A673 (cell line): ENCODE measurements around the gene KCNIP1. TPM values are rescaled to one million over a fixed set of nuclear protein-coding genes. Genes with fewer than 3 reads are reported as not detected.

ENCODE experiments used
- BruUV-seq: library from RNA; stranded (reverse); fragments of 400-500 nt; replicated peaks from 2 replicates; lab custom pipeline; 2021; lab: Mats Ljungman, UMichigan
- CTCF ChIA-PET: fragments of 300-600 bp; sonication (Branson Sonifier 250); formaldehyde crosslinking; loops from one replicate; lab custom pipeline; 2022; ENCODE audit warnings: antibody characterized with exemption; lab: Charles Lee
- POLR2A ChIA-PET: fragments of 300-600 bp; sonication (Branson Sonifier 250); formaldehyde crosslinking; loops from one replicate; lab custom pipeline; 2022; ENCODE audit warnings: antibody characterized with exemption; ENCODE audit not compliant: low non-redundant PET; lab: Charles Lee
- DNase-seq: peaks from one replicate; pipeline ENCODE4 v3.0.0-alpha.2; 2015; ENCODE audit warnings: low spot score
- H3K27ac ChIP-seq: fragments of 200-600 bp; sonication (generic); 2 replicates; pipeline ENCODE4 v1.5.1; 2016; ENCODE audit warnings: mixed run types, low read depth, mild to moderate bottlenecking, mixed read lengths, antibody characterized with exemption, low read length; ENCODE audit not compliant: poor library complexity, severe bottlenecking
- H3K27me3 ChIP-seq: fragments of 200-600 bp; sonication (generic); replicated peaks from 2 replicates; pipeline ENCODE4 v1.6.1; 2017; ENCODE audit warnings: mixed run types, low read depth, mild to moderate bottlenecking, mixed read lengths, antibody characterized with exemption, low read length; ENCODE audit not compliant: insufficient read depth, poor library complexity
- H3K36me3 ChIP-seq: fragments of 200-600 bp; sonication (generic); 2 replicates; pipeline ENCODE4 v1.6.1; 2016; ENCODE audit warnings: mixed run types, mild to moderate bottlenecking, mixed read lengths, antibody characterized with exemption, low read length; ENCODE audit not compliant: insufficient read depth, poor library complexity, severe bottlenecking
- H3K4me1 ChIP-seq: fragments of 200-600 bp; sonication (generic); 2 replicates; pipeline ENCODE4 v1.6.1; 2017; ENCODE audit warnings: mixed run types, mild to moderate bottlenecking, mixed read lengths, antibody characterized with exemption, low read length; ENCODE audit not compliant: insufficient read depth, poor library complexity, severe bottlenecking
- H3K4me3 ChIP-seq: fragments of 200-600 bp; sonication (generic); 2 replicates; pipeline ENCODE4 v1.5.1; 2016; ENCODE audit warnings: low read depth, mixed run types, mild to moderate bottlenecking, mixed read lengths, low read length; ENCODE audit not compliant: poor library complexity, severe bottlenecking
- H3K9me3 ChIP-seq: fragments of 200-600 bp; sonication (generic); 2 replicates; pipeline ENCODE4 v1.6.1; 2016; ENCODE audit warnings: mixed run types, low read depth, mild to moderate bottlenecking, mixed read lengths, antibody characterized with exemption, low read length; ENCODE audit not compliant: poor library complexity, severe bottlenecking
- CTCF ChIP-seq: fragments of 300-800, 200-600 bp; sonication (generic); conservative IDR thresholded peaks from 2 replicates; pipeline ENCODE4 v1.5.1; 2017; ENCODE audit warnings: low read depth, mild to moderate bottlenecking, antibody characterized with exemption, low read length, moderate library complexity, mixed read lengths
- EZH2 ChIP-seq: fragments of 200-600 bp; sonication (generic); IDR thresholded peaks from 2 replicates; pipeline ENCODE4 v1.6.1; 2017; ENCODE audit warnings: borderline replicate concordance, low read depth, mild to moderate bottlenecking, mixed read lengths, antibody characterized with exemption, low read length; ENCODE audit not compliant: poor library complexity, severe bottlenecking
- intact Hi-C: fragments of 100-400 bp; cut with micrococcal nuclease; formaldehyde crosslinking; loops from one replicate; pipeline ENCODE4 v1.10.0; 2022; ENCODE audit not compliant: unreplicated experiment
- total RNA-seq: library from RNA; stranded (reverse); gene quantifications from 2 replicates; pipeline ENCODE4 v1.2.3, GENCODE V29; 2021

Gene KCNIP1
- total RNA-seq, 1 experiment from 2014 or later: 3.7 TPM

DNA sequence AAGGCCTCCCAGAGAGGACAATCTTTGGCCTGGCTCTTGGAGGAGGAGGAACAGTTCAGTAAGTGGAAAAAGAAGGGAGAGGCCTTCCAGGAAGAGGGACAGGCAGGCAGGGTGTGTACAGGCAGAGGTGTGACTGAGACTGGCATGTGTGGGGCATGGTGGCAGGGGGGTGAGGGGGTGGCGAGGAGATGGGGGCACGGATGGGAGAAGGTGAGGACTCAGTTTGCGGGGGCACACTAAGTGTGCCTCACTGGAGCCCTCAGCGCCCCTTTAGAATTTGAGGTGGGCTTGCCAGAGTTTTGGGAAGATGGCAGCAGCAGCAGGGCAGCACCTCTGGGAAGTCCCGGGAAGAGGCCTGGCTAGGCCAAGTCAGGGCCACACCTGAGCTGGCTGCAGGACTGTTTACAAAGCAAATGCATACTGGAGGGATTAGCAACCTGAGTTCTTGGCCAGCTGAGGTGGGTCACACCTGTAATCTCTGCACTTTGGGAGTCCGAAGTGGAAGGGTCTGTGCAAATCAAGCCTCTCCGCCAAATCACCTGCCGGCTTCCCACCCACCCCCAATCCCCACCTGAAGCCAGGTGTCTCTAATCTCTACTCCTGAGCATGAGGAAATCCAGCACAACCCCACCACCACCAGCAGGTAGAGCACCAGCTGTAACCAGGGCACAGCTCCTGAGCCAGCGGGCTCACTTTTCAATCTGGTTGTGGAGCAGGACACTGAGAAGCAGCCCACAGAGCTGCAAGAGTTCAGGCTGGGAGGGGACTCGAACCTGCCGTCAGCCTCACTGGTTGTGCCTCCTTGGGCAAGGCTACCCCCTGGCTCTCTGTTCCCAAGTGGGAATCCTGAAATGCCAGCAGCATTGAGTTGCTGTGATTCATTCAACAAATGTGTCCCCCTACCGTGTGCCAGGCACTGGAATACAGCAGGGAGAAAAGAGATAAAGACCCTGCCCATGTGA is 269.5 kb downstream of the KCNIP1 start:
- Histone ChIP-seq H3K9me3 (no peaks in the 10 kb centered on the region), H3K27me3 (peaks cover 30% of the 10 kb centered on the region), H3K27ac (no peak overlapping the region), H3K4me1 (no peaks in the 10 kb centered on the region), H3K36me3 (no peaks in the 10 kb centered on the region), H3K4me3 (no peak overlapping the region)
- BruUV-seq: no TSS peak
- no peak for TF ChIP-seq EZH2
- no peak for TF ChIP-seq CTCF
- no peak for DNase-seq
- ChIA-PET CTCF (no interaction called here), POLR2A (no interaction called here)
- intact Hi-C loops: no loop called here

- H3K4me3 ChIP-seq: no peak overlapping the region
- no TSS peak for BruUV-seq
- ChIA-PET POLR2A (no interaction called here), CTCF (no interaction called here)
- intact Hi-C loops: no loop called here
- no peak for TF ChIP-seq EZH2
- TF ChIP-seq CTCF: no peak
- no peak overlapping the region for H3K27ac ChIP-seq
- no peaks in the 10 kb centered on the region for H3K4me1 ChIP-seq
- H3K36me3 ChIP-seq: no peaks in the 10 kb centered on the region
- no peaks in the 10 kb centered on the region for H3K9me3 ChIP-seq
- peaks cover 15% of the 10 kb centered on the region for H3K27me3 ChIP-seq
- no peak for DNase-seq
These were observed 271.0 kb downstream of the KCNIP1 start for GRCh38 chr5:170774831-170775230.

DNA sequence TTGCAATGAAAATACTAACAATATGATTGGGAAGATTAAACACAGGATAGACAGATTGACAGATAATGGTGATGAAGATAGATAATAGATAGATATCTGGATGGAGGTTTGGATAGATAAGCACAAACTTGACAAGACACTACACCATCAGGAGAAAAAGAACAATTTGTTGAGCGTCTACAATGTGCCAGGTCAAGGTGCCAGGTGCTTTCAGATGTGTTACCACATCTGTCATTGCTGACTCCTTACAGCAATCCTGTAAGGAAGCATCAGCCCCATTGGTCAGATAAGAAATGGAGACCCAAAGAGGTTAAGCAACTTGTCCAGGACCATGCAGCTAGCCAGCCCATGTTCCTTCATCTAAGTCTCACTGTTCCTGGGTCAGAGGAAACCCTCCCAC is 278.1 kb downstream of the KCNIP1 start:
- TF ChIP-seq EZH2: no peak
- TF ChIP-seq CTCF: no peak
- H3K27me3 ChIP-seq: peaks cover 4% of the 10 kb centered on the region
- CTCF ChIA-PET: no interaction called here

More for the DNA sequence above, 278.1 kb downstream of the KCNIP1 start:
- Histone ChIP-seq H3K9me3 (no peaks in the 10 kb centered on the region), H3K27ac (no peak overlapping the region), H3K36me3 (no peaks in the 10 kb centered on the region), H3K4me1 (no peaks in the 10 kb centered on the region), H3K4me3 (no peak overlapping the region)
- DNase-seq: no peak
- no TSS peak for BruUV-seq
- POLR2A ChIA-PET: no interaction called here
- intact Hi-C loops: no loop called here
